Gastrocnemius medialis (tissue), 4 donors: ENCODE data around the gene LCK. TPM values are rescaled to one million over a fixed set of nuclear protein-coding genes. Genes with fewer than 3 reads are reported as not detected.

Experiments
- ATAC-seq, 2 donors: fragments of 150-250 bp; one replicate each; pipeline ENCODE4 v1.9.1; 2016
- DNase-seq, 2 donors: peaks; one replicate each; pipeline ENCODE4 v3.0.0-alpha.2; 2019
- H3K27ac ChIP-seq, 4 donors: fragments of 200-600 bp; sonication (generic); 1 replicate in 1 of 4; 2 replicates in 3 of 4; pipeline ENCODE4 v1.5.1; 2016 to 2018; ENCODE audit warnings: mild to moderate bottlenecking in 2 of 4, moderate library complexity in 1 of 4
- H3K27me3 ChIP-seq, 3 donors: fragments of 200-600 bp; sonication (generic) in 2 of 3; 1 replicate in 1 of 3; 2 replicates in 2 of 3; pipeline versions ENCODE4 v1.5.1 to v1.6.0; 2016 to 2019; ENCODE audit warnings: mild to moderate bottlenecking in 1 of 3, moderate library complexity in 1 of 3
- H3K36me3 ChIP-seq, 2 donors: fragments of 200-600 bp; sonication (generic) in 1 of 2; one replicate each; pipeline ENCODE4 v1.5.1; 2017 to 2018
- H3K4me1 ChIP-seq, 2 donors: fragments of 200-600 bp; sonication (generic) in 1 of 2; one replicate each; pipeline ENCODE4 v1.5.1; 2016 to 2017; ENCODE audit warnings: mild to moderate bottlenecking in 2 of 2
- H3K4me3 ChIP-seq, 4 donors: fragments of 200-600 bp; sonication (generic) in 3 of 4; 1 replicate in 1 of 4; 2 replicates in 3 of 4; pipeline ENCODE4 v1.5.1; 2016 to 2019; ENCODE audit warnings: mild to moderate bottlenecking in 2 of 4
- H3K9me3 ChIP-seq, 3 donors: fragments of 200-600 bp; sonication (generic) in 2 of 3; 1 replicate in 1 of 3; 2 replicates in 2 of 3; pipeline ENCODE4 v1.5.1; 2016 to 2019
- POLR2A ChIP-seq, 2 donors: fragments of 450-650 bp; IDR thresholded peaks; one replicate each; pipeline ENCODE4 v1.6.1; 2017; ENCODE audit warnings: antibody characterized with exemption in 2 of 2, mild to moderate bottlenecking in 2 of 2, moderate library complexity in 2 of 2
- in situ Hi-C, 4 donors: fragments of 200-750 bp; cut with MboI; loops; one replicate each; pipeline versions ENCODE4 v1.15.0 to v1.8.0; 2017; ENCODE audit warnings: low sequenced_read_pairs in 4 of 4
- intact Hi-C: fragments of 100-400 bp; cut with DNase I; formaldehyde crosslinking; loops from one replicate; pipeline ENCODE4 v1.15.1; 2023; ENCODE audit warnings: low total_unique reads
- total RNA-seq, 4 donors: library from RNA; depleted of rRNA; stranded (reverse); fragments of >200 nt; gene quantifications; one replicate each; pipeline versions ENCODE4 v1.1.0 to v1.2.3, GENCODE V29; 2016
- TF ChIP-seq, protein P1 (sequence below), 5 experiments: fragments of 450-650 bp in 3 of 5; fragments of 200-600 bp in 2 of 5; sonication (generic) in 2 of 5; IDR thresholded peaks in 4 of 5; conservative IDR thresholded peaks in 1 of 5; 1 replicate in 4 of 5; 2 replicates in 1 of 5; pipeline ENCODE4 v1.5.1; 2016 to 2019; ENCODE audit warnings: antibody characterized with exemption in 5 of 5, mild to moderate bottlenecking in 3 of 5, moderate library complexity in 3 of 5

LCK gene
- total RNA-seq, 4 donors from 2014 or later, result 0.66 to 1.6 TPM; not detected in 2

DNA sequence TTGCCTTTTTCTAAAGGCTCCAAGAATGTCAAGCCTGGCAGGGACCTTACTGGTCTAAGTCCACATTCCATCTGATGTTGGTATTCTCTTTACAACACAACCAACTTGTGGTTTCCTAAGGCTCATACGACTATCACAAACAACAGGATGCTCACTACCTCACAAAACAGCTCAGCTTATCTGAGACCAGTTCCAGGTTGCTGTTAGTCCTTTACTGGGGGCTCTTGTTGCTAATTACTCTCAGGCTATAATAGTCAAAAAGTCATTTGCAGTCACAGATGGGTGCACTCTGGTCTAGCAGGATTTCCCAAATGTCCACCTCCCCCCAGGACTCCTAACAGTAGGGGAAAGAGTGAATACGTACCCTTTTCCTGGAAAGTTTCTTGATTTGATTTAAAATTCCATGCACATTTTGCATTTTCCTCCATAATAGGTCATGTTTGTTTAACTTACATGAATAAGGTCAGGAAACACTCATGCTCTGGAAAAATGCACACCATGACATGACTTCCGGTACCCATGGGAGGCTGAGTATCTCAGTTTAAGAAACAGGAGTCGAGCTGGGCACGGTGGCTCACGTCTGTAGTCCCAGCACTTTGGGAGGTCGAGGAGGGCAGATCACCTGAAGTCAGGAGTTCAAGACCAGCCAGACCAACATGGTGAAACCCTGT is 16.0 kb downstream of the LCK start:
- no peaks in the 10 kb centered on the region for H3K4me1 ChIP-seq
- in situ Hi-C loops, result no loop called here
- no peaks in the 10 kb centered on the region for H3K9me3 ChIP-seq
- no peaks in the 10 kb centered on the region for H3K27me3 ChIP-seq
- DNase-seq, result no peak
- intact Hi-C loops, result no loop called here
- no peak overlapping the region for H3K27ac ChIP-seq
- H3K4me3 ChIP-seq, result no peak overlapping the region
- TF ChIP-seq, protein P1, sequence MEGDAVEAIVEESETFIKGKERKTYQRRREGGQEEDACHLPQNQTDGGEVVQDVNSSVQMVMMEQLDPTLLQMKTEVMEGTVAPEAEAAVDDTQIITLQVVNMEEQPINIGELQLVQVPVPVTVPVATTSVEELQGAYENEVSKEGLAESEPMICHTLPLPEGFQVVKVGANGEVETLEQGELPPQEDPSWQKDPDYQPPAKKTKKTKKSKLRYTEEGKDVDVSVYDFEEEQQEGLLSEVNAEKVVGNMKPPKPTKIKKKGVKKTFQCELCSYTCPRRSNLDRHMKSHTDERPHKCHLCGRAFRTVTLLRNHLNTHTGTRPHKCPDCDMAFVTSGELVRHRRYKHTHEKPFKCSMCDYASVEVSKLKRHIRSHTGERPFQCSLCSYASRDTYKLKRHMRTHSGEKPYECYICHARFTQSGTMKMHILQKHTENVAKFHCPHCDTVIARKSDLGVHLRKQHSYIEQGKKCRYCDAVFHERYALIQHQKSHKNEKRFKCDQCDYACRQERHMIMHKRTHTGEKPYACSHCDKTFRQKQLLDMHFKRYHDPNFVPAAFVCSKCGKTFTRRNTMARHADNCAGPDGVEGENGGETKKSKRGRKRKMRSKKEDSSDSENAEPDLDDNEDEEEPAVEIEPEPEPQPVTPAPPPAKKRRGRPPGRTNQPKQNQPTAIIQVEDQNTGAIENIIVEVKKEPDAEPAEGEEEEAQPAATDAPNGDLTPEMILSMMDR (IDR thresholded peaks at IDR 0.05 in 4 of 5, conservative IDR thresholded peaks at IDR 0.05 in 1 of 5), result no peak
- no peak for TF ChIP-seq POLR2A (IDR thresholded peaks at IDR 0.05)
- no peaks in the 10 kb centered on the region for H3K36me3 ChIP-seq
- ATAC-seq, result no peak

DNA sequence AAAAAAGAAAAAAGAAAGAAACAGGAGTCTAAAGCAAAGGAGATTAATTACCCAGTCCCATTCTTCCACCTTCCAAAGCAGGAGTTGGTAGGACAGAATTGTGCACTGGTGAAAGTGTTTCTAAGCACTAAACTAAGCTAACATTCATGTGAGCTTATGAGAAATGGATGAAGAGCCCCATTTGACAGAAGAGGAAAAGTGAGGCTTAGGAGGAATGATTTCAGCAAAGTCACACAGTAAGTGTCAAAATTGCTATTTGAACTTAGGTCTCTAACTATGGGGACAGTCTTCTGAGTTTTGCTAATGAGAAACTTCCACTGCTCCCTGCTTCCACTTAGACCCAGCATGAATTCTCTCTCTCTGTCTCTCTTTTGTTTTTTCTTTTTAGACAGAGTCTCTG is 18.7 kb downstream of the LCK start:
- DNase-seq (no peak), ATAC-seq (no peak)
- H3K4me1 ChIP-seq, result no peaks in the 10 kb centered on the region
- H3K27me3 ChIP-seq, result peaks cover under 1 to 14% (median 8%) of the 10 kb centered on the region in 3 donors
- no peaks in the 10 kb centered on the region for H3K9me3 ChIP-seq
- intact Hi-C loops, result no loop called here
- no peak for TF ChIP-seq POLR2A (IDR thresholded peaks at IDR 0.05)
- TF ChIP-seq, protein P1 (IDR thresholded peaks at IDR 0.05 in 4 of 5, conservative IDR thresholded peaks at IDR 0.05 in 1 of 5), result no peak
- in situ Hi-C loops, result no loop called here
- no peak overlapping the region for H3K4me3 ChIP-seq
- no peak overlapping the region for H3K27ac ChIP-seq
- no peaks in the 10 kb centered on the region for H3K36me3 ChIP-seq

DNA sequence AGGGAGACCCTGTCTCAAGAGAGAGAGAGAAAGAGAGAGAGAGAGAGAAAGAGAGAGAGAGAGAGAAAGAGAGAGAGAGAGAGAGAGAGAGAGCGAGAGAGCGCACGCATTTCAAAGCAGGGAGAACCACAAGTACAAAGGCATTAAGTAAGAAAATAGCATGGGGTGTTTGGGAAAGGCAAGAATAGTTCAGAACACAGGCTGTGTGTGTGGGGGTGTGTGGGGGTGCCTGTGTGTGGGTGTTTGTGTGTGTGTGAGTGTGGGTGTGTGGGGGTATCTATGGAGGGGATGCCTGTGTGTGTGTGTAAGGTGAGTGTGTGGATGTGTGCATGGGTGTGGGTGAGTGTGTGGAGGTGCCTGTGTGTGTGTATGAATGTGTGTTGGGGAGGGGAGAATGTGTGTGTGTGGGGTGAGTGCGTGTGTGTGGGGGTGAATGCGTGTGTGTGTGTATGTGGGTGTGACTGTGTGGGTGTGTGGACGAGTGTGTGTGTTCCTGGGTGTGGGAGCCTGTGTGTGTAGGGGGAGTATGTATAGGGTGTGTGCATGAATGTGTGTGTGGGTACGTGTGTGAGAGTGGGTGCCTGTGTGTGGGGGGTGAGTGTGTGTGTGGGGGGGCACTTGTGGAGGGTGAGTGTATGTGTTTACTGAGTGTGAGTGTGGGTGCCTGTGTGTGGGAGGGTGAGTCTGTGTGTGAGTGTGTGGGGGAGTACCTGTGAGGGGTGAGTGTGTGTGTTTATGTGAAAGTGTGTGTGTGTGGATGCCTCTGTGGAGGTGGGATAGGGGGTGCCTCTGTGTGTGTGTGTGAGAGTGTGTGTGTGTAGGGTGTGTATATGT is 21.7 kb downstream of the LCK start:
- in situ Hi-C loops, result no loop called here
- peaks cover 13 to 35% (median 20%) of the 10 kb centered on the region in 3 donors for H3K27me3 ChIP-seq

DNA sequence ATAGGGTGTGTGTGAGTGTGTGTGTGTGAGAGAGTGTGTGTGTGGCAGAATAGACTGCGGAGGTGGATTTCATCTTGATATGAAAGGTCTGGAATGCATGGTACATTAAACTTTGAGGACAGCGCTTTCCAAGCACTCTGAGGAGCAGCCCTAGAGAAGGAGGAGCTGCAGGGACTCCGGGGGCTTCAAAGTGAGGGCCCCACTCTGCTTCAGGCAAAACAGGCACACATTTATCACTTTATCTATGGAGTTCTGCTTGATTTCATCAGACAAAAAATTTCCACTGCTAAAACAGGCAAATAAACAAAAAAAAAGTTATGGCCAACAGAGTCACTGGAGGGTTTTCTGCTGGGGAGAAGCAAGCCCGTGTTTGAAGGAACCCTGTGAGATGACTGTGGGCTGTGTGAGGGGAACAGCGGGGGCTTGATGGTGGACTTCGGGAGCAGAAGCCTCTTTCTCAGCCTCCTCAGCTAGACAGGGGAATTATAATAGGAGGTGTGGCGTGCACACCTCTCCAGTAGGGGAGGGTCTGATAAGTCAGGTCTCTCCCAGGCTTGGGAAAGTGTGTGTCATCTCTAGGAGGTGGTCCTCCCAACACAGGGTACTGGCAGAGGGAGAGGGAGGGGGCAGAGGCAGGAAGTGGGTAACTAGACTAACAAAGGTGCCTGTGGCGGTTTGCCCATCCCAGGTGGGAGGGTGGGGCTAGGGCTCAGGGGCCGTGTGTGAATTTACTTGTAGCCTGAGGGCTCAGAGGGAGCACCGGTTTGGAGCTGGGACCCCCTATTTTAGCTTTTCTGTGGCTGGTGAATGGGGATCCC is 22.5 kb downstream of the LCK start:
- no peak for ATAC-seq
- TF ChIP-seq, protein P1 (IDR thresholded peaks at IDR 0.05 in 4 of 5, conservative IDR thresholded peaks at IDR 0.05 in 1 of 5), result no peak
- TF ChIP-seq POLR2A (IDR thresholded peaks at IDR 0.05), result no peak

More for the DNA sequence above, 21.7 kb downstream of the LCK start:
- H3K36me3 ChIP-seq, result no peaks in the 10 kb centered on the region
- no peak overlapping the region for H3K27ac ChIP-seq
- intact Hi-C loops, result no loop called here
- no peak for DNase-seq
- H3K4me1 ChIP-seq, result no peaks in the 10 kb centered on the region
- no peak for ATAC-seq
- H3K4me3 ChIP-seq, result no peak overlapping the region
- TF ChIP-seq, protein P1 (IDR thresholded peaks at IDR 0.05 in 4 of 5, conservative IDR thresholded peaks at IDR 0.05 in 1 of 5), result no peak
- no peak for TF ChIP-seq POLR2A (IDR thresholded peaks at IDR 0.05)
- H3K9me3 ChIP-seq, result no peaks in the 10 kb centered on the region

More for the DNA sequence above, 22.5 kb downstream of the LCK start:
- peaks cover 13 to 35% (median 20%) of the 10 kb centered on the region in 3 donors for H3K27me3 ChIP-seq
- intact Hi-C loops, result no loop called here
- H3K4me3 ChIP-seq, result no peak overlapping the region
- no peaks in the 10 kb centered on the region for H3K36me3 ChIP-seq
- no peak for DNase-seq
- H3K4me1 ChIP-seq, result no peaks in the 10 kb centered on the region
- in situ Hi-C loops, result no loop called here
- H3K27ac ChIP-seq, result no peak overlapping the region
- H3K9me3 ChIP-seq, result no peaks in the 10 kb centered on the region
